Skin epidermis (tissue), 12 donors: ENCODE data around the gene EBNA1BP2.
"Not testable (repeated sequence)": the region's sequence is repeated elsewhere in the genome, so short reads cannot be mapped to it uniquely, and the experiment has no call there.

Experiments
- H3K27ac ChIP-seq, 21 experiments: fragments of 200-600 bp; sonication (generic) in 11 of 21; one replicate each; pipeline ENCODE4 v1.5.0; 2020; ENCODE audit warnings: mild to moderate bottlenecking in 3 of 21, inconsistent platforms in 2 of 21, moderate library complexity in 2 of 21
- H3K4me3 ChIP-seq, 7 experiments: fragments of 200-600 bp; sonication (generic) in 2 of 7; one replicate each; pipeline ENCODE4 v1.5.0; 2020; ENCODE audit warnings: inconsistent platforms in 2 of 7, mild to moderate bottlenecking in 2 of 7, moderate library complexity in 1 of 7

The EBNA1BP2 gene

DNA sequence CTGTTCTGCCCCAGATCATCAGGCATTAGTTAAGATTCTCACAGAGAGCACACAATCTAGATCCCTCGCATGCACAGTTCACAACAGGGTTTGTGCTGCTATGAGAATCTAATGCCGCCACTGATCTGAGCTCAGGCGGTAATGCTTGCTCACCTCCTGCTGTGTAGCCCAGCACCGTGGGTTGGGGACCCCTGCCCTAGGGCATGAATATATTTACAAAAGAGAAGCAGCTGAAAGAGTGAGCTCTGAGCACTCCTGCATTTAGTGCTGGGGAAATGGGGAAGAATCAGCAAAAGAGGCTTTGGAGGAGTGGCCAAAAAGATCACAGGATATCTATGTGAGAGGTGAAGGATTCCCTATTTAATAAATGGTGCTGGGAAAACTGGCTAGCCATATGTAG lies 5.6 kb upstream of the EBNA1BP2 start:
- Histone ChIP-seq H3K4me3 (no peak overlapping the region), H3K27ac (no peak overlapping the region)

DNA sequence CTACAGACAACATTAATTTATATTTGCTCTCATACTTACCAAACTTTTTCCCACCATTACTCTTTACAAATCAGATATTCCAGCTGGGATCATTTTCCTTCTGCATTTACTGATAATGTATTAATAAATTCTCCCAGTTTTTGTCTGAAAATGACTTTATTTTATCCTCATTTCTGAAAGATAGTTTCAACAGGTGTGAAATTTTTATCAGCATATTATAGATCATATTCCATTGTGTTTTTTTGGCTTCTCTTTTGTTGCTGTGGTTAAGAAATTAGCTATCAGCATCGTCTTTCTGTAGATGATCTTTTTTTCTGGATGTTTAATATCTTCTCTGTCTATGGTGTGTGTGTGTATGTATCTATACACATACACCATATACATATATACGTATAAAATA lies 2.8 kb upstream of the EBNA1BP2 start:
- H3K4me3 ChIP-seq: no peak overlapping the region
- H3K27ac ChIP-seq: no peak overlapping the region

DNA sequence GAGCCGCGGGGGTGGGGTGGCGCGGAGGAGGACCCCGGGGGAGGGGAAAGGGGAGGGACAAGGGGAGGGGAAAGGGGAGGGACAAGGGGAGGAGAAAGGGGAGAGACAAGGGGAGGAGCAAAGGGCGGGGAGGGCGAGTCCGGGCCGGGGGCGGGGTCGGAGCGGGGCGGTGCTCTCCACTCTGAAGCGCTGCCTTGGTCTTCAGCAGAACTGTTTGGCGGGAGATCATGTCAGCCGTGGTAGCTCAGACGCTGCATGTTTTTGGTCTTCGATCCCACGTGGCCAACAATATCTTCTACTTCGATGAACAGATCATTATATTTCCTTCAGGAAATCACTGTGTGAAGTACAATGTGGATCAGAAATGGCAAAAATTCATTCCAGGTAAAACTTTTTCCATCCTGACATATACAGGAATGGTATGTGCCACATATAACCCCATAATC lies 460 bp upstream of the EBNA1BP2 start:
- peak overlapping the region; percentile 49 to 90 (median 69) for H3K4me3 ChIP-seq
- peak overlapping the region in 12 of 21 experiments; percentile 23 to 83 (median 77) for H3K27ac ChIP-seq

DNA sequence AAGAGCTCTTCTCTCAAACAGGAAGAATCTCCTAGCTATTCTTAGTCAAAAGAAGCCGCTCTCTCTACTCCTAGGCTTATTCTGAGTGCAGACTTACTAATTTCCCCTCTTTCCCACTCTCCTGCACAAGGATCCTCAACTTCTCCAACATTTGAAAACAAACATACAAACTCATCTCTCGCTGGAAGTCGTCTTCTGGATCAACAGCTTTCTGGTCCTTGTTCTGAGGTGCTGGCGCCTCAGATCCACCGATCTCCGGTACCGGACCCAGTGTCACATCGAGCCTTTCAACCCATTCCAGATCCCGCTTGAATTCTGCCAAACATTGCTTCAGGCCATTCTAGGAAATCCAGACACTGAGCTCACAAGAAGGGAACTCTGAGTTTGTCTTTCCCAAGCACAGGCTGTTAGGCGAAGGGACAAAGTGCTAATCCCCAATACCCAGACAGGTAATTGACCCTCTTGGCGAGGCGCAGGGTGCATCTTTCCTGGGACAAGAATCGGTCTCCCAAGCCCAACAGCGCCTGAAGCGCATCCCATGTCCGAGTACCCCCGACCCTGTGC lies 696 bp downstream of the EBNA1BP2 start:
- peak overlapping the region; percentile 49 to 90 (median 69) for H3K4me3 ChIP-seq
- H3K27ac ChIP-seq: peak overlapping the region in 18 of 21 experiments; percentile 13 to 89 (median 76)

DNA sequence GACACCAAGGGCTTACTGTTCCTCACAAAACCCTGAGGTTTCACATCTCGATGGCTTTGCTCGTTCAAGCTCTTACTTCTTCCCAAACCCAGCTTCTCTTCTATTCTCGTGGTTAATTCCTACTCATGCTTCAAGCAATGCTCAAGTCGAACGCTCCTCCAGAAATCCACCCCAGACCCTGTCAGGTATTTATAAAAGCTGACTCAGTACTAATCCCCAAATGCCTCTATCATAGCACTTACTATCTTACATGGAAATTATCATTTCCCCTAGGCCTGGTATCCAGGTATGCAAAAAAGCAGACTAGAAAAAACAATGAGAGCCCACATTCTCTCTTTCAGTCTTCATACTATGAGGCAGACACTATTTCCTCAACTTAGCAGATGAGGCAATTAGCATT lies 6.3 kb downstream of the EBNA1BP2 start:
- H3K27ac ChIP-seq: no peak overlapping the region
- H3K4me3 ChIP-seq: no peak overlapping the region

DNA sequence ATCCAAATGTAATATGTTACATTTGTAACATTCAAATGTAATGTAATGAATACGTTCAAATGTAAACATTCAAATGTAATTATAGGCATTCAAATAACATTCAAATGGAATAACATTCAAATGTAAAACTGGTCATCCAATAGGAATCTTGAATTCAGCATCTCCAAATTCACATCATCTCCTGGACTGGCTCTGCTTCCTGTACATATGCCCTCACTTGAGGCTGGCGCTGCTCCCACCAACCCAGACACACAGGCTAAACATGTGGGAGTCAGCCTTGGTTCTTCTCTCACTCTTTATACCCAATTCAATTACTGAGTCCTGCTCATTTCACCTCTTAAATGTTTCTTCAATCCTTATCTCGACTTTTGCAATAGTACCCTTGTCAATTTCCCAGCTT lies 6.9 kb downstream of the EBNA1BP2 start:
- no peak overlapping the region for H3K4me3 ChIP-seq

DNA sequence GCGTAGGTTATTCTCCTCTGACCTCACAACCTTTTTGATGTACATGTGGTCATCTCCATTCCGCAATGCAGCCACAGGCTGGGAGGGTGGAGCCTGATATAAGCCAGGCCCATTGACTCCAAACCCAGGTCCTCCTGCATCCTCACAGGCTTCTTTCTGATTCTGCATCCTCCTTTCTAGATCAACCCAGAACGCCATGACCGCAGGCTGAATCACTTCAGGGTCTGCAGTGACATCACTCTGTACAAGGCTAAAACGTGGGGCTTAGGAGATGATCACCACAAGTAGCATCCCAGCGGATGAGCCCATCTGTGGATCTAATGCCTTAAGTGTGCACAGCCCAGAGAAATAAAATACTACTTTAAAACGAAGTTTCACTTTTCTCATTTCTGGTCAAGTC lies 16.1 kb downstream of the EBNA1BP2 start:
- no peak overlapping the region for H3K4me3 ChIP-seq
- H3K27ac ChIP-seq: no peak overlapping the region

More for the DNA sequence above, 6.9 kb downstream of the EBNA1BP2 start:
- H3K27ac ChIP-seq: no peak overlapping the region

DNA sequence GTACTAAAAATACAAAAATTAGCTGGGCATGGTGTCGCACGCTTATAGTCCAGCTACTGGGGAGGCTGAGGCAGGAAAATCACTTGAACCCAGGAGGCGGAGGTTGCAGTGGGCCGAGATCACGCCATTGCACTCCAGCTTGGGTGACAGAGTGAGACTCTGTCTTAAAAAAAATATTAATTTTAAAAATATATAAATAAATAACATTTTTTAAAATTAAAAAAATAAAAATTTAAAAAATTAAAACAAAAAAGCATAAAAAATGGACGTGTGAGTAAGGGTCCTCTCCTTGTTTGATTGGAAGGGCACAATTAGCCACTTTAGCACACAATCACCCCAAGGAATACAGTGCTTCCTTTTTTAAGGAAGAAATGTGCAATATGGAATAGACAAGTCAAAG lies 18.6 kb downstream of the EBNA1BP2 start:
- no peak overlapping the region for H3K4me3 ChIP-seq

DNA sequence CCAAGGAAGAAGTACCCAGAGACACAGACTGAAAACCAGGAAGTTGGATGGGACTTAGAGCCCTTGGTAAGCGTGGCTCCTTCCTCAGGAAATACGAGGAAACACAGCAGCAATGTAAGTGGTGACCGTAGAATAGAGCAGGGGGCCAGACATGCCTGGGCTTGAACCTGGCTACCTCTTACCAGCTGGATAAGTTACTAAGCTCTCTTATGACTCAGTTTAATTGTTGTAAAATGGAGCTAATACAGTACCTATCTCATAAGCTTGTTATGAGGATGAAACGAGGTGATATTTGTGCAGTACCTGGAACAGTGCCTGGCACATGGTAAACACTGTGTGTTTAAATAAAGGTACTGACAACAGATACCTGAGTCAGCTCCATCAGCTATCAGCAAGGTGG lies 19.2 kb downstream of the EBNA1BP2 start:
- H3K4me3 ChIP-seq: no peak overlapping the region
- H3K27ac ChIP-seq: no peak overlapping the region

More for the DNA sequence above, 18.6 kb downstream of the EBNA1BP2 start:
- no peak overlapping the region for H3K27ac ChIP-seq

DNA sequence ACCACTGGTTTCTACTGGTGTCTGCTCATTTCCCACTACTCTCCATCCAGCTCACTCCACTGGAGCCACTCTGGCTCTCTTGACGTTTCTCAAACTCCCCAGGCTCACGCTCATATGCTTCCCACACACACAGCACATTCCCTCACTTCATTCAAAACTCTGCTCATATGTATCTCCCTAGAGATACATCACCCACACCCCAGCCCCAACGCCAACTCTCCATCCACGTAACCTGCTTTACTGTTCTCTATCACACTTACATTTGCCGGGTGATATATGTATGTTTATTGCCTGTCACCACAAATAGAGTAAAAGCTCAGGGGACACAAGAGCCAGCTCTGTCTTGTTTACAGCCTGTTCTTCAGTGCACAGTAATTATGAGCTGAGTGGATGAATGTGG lies 22.2 kb downstream of the EBNA1BP2 start:
- no peak overlapping the region for H3K4me3 ChIP-seq
- no peak overlapping the region for H3K27ac ChIP-seq

DNA sequence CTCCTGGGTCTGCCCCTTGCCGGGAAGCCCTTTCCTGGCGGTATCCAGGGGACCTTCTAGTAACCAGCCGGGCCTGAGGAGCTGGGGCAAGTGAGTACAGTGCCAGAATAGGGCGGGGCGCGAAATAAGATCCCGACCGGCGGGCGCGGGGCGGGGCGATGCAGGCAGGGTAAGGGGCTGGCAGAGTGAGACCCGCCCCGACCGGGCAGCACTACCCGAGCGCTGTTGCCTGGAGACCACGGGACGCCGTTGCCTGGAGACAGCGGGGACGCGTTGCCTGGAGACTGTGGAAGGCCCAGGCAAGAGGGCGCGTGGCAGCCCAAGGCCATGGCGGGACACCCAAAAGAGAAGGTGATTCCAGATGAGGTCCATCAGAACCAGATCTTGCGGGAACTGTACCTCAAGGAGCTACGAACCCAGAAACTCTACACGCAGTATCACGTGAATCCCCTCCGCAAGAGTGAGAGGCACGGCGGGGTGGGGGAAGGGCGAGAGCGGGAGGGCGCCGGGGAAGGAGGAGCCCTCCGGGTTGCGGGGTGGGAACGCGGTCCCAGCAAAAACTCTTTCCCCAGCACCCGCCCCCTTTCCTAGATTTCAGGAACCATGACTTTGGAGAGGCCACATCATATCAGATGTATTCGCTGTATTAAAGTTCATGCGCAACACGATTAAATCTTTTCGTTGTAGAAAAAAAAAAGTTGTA lies 24.3 kb downstream of the EBNA1BP2 start:
- H3K27ac ChIP-seq: no peak overlapping the region
- H3K4me3 ChIP-seq: peak overlapping the region; percentile 11 to 32 (median 28)

DNA sequence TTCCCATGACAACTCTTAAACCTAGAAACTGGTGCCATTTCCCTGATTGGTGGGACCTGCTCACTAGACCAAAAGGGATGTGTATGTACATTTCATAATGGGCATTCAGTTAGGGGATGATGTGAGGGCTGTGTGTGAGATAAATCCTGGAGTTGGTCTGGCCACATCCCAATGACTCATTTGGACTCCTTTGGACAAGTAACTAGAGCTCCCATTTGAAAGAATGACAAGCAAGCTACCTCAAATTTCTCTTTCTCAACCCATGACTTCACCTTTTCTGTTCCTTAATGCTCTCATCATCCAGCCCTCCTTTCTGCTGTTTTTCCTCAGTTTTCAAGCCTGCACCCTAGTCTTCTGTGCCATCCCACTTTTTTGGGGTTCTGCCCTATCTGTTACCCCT lies 27.9 kb downstream of the EBNA1BP2 start:
- H3K4me3 ChIP-seq: no peak overlapping the region
- H3K27ac ChIP-seq: no peak overlapping the region

DNA sequence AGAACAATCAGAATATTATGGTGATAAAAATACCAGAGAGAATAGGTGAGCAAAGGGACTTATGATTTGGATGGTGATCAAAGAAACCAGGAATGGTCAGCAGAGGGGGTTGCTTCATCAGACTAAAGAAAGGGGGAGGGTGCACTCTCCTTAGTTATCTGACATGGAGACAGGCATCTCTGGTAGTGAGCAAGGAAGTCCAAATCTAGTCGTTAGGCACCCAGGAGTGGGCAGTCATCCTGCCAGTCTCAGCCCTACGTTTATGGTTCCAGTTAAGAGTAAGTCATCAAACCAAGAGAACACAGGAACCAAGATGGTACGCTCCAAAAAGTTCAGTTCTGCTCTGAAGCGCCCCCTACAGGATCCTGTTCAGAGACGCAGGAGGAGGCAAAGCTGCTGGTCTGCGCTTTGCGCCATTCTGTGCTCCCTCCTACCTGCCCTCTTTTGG lies 28.6 kb downstream of the EBNA1BP2 start:
- H3K4me3 ChIP-seq: no peak overlapping the region
- H3K27ac ChIP-seq: no peak overlapping the region

DNA sequence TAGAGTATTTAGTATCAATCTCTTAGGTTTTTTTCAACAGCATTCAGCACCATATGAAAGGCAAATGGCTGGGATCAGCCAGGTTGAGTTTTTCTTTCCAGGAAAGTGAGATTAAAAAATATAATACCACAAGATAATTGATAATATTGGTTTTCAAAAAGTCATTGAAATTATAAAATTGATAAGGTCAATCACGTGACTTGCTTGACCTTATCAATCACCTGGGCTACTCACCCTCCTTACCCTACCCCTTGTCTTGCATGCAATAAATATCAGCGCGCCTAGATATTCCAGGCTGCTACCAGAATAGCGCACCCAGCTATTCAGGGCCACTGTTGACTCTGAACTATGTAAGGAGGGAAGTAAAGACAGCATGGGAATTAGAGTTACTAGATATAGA lies 31.5 kb downstream of the EBNA1BP2 start:
- Histone ChIP-seq H3K4me3 (no peak overlapping the region), H3K27ac (no peak overlapping the region)

DNA sequence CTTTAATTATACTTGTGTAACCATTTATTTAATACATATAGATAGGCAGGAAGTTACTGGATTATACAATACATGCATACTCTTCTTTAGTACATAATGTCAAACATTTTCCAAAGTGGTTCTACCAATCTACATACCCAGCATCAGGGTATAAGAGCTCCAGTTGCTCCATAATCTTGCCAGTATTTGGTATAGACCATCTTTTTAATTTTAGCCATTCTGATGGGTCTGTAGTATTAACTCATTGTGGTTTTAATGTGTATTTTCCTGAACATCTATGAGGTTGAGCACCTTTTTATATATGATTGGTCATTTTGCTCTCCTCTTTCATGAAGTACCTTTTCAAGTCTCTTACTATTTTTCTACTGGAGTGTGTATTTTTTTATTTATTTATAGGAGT lies 32.1 kb downstream of the EBNA1BP2 start:
- Histone ChIP-seq H3K27ac (no peak overlapping the region), H3K4me3 (no peak overlapping the region)

DNA sequence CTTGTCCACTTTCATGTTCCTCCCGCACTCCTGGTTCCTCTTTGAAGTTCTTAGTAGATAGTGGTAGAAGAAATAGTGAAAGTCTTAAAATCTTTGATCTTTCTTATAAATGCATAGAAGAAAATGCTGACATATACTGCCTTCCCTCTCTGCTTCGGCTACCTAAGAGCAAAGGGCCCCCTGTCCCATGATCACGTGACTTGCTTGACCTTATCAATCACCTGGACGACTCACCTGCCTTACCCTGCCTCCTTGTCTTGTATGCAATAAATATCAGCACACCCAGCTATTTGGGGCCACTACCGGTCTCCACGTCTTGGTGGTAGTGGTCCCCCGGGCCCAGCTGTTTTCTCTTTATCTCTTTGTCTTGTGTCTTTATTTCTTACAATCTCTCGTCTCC lies 32.8 kb downstream of the EBNA1BP2 start:
- H3K27ac ChIP-seq, H3K4me3 ChIP-seq: not testable (repeated sequence)

DNA sequence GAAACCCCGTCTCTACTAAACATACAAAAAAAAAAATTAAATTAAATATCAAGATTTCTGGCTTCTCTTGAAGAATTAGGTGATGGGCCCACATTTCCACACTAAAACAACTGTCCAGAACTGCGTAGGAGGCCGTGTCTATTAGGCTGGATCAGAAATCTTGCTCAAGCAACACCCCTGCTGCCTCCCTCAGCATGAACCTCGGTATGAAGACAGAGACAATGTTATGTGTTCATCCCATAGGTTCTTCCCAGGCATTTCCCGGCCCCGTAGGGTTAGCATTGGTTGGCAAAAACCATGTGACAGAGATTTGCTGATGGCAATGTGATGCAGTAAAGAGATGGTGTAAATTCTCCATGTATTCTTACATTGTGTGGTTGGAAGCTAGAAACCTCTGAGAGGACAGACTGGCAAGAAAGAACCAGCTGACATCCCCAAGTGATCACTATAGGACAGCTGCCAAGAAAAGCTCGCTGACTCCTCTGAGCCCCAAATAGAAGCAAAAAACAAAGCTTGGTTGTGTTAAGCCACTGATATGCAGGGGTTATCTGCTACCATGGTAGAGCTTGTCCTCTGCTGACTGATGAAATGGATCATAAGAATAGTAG lies 34.5 kb downstream of the EBNA1BP2 start:
- H3K4me3 ChIP-seq: no peak overlapping the region
- peak overlapping the region in 1 of 21 experiments; percentile 17 for H3K27ac ChIP-seq

DNA sequence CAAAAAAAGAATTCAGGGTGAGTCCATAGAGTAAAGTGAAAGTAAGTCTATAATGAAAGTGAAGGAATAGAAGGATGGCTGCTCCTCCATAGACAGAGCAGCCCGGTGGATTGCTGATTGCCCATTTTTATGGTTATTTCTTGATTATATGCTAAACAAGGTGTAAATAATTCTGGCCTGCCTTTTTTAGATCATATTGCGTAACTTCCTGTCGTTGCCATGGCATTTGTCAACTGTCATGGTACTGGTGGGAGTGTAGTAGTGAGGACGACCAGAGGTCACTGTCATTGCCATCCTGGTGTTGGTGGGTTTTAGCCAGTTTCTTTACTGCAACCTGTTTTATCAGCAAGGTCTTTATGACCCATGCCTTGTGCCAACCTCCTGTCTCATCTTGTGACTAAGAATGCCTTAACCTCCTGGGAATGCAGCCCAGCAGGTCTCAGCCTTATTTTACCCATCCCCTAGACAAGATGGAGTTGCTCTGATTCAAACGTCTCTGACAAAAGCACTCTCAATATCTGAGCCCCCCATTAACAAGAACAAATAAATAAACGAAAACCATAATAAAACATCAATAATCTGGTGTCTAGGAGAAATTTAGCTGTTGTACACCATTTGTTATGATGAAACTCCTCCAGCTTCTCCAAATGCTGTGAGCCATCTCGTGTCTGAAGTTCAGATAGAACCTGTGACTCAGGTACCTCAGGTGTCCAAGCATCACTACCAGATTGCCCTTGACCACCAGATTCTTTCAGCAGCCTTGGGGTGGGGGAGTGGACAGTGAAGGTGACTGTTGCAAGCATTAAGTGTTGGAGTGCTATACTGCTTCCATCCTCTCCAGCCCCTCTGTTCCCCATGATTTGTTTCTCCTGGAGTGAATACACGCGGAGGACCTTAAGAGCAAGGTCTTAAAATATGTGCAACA lies 36.0 kb downstream of the EBNA1BP2 start:
- Histone ChIP-seq H3K27ac (peak overlapping the region in 6 of 21 experiments; percentile 10 to 48 (median 34)), H3K4me3 (no peak overlapping the region)

DNA sequence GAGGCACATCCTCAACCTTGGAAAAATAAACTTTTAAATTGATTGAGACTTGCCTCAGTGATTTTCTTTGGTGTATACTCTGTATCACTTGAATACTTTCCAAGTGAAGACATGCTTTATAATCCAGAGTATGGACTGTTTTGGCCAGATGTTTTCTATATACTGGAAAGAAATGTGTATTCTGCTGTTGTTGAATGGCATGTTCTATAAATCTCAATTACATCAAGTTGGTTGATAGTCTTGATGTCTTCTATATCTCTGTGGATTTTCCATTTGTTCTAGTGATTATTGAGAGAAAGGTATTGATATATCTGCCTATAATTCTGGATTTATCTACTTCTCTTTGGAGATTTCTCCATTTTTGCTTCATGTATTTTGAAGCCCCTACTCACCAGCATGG lies 37.5 kb downstream of the EBNA1BP2 start:
- Histone ChIP-seq H3K27ac (no peak overlapping the region), H3K4me3 (no peak overlapping the region)

DNA sequence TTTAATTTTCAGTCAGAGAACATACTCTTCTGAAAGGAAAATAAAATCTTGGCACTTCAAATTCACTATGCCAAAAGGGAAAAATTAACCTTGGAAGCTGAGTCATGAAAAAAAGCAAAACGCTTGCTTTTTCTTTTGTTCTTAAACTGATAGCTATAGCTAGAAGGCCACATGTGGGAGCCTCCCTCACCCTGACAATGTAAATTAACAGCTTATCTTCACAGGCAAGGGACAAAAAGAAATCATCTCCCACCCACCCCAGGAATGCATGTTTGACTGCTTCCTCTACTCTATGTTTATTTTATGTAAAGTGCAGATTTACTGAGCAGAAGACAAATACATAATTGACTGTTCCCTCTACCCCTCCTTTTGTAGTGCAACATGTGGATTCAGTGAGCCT lies 38.0 kb downstream of the EBNA1BP2 start:
- H3K4me3 ChIP-seq: no peak overlapping the region
- no peak overlapping the region for H3K27ac ChIP-seq
